Osteocyte (in vitro differentiated cells): ENCODE results near the gene SEBOX. TPM values are rescaled to one million over a fixed set of nuclear protein-coding genes. Genes with fewer than 3 reads are reported as not detected.

Experiments used
- DNase-seq: peaks from one replicate; pipeline ENCODE4 v3.0.0; 2021; ENCODE audit warnings: mixed read lengths; ENCODE audit not compliant: unreplicated experiment; ENCODE audit errors: extremely low spot score
- H3K27ac Mint-ChIP-seq: one replicate; pipeline ENCODE4 v1.8.0; 2021; ENCODE audit warnings: mild to moderate bottlenecking, mixed read lengths; ENCODE audit not compliant: unreplicated experiment
- H3K27me3 Mint-ChIP-seq: one replicate; pipeline ENCODE4 v1.8.0; 2021; ENCODE audit warnings: mixed read lengths; ENCODE audit not compliant: unreplicated experiment
- H3K36me3 Mint-ChIP-seq: one replicate; pipeline ENCODE4 v1.8.0; 2021; ENCODE audit warnings: mixed read lengths; ENCODE audit not compliant: unreplicated experiment
- H3K4me1 Mint-ChIP-seq: one replicate; pipeline ENCODE4 v1.8.0; 2021; ENCODE audit warnings: mixed read lengths; ENCODE audit not compliant: unreplicated experiment
- H3K4me3 Mint-ChIP-seq: one replicate; pipeline ENCODE4 v1.8.0; 2021; ENCODE audit warnings: mild to moderate bottlenecking, moderate library complexity, mixed read lengths; ENCODE audit not compliant: unreplicated experiment
- H3K9me3 Mint-ChIP-seq: one replicate; pipeline ENCODE4 v1.8.0; 2021; ENCODE audit warnings: mixed read lengths; ENCODE audit not compliant: unreplicated experiment
- total RNA-seq: library from RNA; stranded (reverse); gene quantifications from 2 replicates; pipeline ENCODE4 v1.2.1, GENCODE V29; 2021
- TF ChIP-seq, protein P1 (sequence below): fragments of 200-600 bp; sonication (generic); IDR thresholded peaks from 2 replicates; pipeline ENCODE4 v1.5.0; 2021; ENCODE audit warnings: antibody characterized with exemption, mild to moderate bottlenecking, moderate library complexity

SEBOX gene
- total RNA-seq, 1 donor from 2014 or later, result not detected

DNA sequence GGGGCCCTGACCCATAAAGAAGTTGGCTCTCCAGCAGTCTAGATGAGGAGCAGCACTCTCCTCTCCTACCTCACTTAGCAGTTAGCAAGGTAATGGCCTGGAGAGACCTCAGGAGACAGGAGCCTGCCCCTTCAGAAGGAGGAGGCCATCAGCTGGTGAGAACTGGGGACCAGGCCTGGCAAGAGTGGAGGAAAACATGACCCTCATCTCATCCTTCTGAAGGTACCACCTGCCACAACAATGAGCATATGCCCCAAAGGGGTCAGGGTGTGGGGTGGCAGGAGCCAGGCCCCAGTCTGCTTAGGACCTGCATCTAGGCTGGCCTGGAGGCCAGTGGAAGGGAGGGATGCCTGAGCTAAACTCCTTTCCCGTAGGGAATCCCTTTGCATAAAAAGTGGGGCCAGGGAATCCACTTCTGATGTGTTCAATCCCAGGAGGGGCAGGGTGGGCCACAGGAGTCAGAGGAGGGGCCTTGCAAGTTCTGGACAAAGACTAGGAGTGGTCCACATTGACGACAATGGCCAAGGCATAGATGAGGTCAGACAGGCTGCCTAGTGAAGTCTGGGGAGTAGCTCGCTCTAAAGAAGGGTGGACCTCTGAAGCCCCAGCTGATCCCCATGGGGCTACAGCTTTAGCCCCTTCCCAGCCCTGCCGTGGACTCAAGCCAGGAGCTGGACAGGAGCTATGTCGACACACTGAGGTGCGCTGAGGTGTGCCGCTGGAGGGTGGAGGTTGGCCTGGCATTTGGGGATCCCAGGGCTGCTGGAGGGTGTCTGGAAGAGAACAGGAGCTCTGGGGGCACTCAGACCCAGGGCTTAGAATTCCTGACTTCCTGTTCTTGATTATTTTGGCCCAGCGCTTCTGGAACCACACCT lies 986 bp downstream of the SEBOX start:
- TF ChIP-seq, protein P1, sequence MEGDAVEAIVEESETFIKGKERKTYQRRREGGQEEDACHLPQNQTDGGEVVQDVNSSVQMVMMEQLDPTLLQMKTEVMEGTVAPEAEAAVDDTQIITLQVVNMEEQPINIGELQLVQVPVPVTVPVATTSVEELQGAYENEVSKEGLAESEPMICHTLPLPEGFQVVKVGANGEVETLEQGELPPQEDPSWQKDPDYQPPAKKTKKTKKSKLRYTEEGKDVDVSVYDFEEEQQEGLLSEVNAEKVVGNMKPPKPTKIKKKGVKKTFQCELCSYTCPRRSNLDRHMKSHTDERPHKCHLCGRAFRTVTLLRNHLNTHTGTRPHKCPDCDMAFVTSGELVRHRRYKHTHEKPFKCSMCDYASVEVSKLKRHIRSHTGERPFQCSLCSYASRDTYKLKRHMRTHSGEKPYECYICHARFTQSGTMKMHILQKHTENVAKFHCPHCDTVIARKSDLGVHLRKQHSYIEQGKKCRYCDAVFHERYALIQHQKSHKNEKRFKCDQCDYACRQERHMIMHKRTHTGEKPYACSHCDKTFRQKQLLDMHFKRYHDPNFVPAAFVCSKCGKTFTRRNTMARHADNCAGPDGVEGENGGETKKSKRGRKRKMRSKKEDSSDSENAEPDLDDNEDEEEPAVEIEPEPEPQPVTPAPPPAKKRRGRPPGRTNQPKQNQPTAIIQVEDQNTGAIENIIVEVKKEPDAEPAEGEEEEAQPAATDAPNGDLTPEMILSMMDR, result no peak
- no peak overlapping the region for H3K4me3 Mint-ChIP-seq
- DNase-seq, result no peak
- no peaks in the 10 kb centered on the region for H3K27me3 Mint-ChIP-seq
- H3K4me1 Mint-ChIP-seq, result no peaks in the 10 kb centered on the region
- H3K36me3 Mint-ChIP-seq, result peaks cover 12% of the 10 kb centered on the region
- no peak overlapping the region for H3K27ac Mint-ChIP-seq
- no peaks in the 10 kb centered on the region for H3K9me3 Mint-ChIP-seq

DNA sequence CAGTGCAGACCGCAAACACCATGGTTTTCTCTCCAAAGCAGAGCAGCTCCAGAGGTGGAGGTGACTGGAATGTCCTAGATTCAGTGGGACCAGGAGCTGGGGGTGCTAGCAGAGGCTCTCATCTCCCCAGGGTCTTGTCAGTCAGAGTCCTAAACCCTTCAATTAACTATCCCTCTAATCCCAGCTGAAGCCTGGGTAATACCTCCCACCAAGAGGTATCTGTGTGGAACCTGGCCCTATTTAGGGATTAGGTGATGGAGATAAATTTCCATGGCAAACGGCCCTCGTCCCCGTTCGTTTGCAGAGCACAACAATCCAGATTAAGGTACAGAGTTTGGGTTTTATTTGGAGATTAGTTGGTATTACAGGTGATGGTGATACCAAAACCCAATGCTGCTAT lies 1.8 kb downstream of the SEBOX start:
- H3K4me3 Mint-ChIP-seq, result no peak overlapping the region
- H3K36me3 Mint-ChIP-seq, result peaks cover 12% of the 10 kb centered on the region
- H3K27ac Mint-ChIP-seq, result no peak overlapping the region
- H3K27me3 Mint-ChIP-seq, result no peaks in the 10 kb centered on the region
- TF ChIP-seq, protein P1, result no peak
- H3K4me1 Mint-ChIP-seq, result peaks cover 3% of the 10 kb centered on the region
- no peak for DNase-seq
- no peaks in the 10 kb centered on the region for H3K9me3 Mint-ChIP-seq

DNA sequence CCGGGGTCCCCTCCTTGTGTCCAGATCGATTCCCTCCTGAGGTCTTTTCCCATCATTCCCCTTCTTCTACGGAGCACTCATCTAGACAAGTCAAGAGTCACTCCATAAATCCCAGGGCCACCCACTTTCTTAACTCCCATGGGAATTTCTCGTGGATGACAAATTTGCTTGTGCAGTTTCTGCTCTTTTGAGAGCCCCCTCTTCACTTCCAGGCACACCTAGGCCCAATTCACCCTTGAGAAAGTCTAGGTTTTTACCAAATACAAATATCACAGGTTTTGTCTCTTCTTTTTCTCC lies 7.2 kb downstream of the SEBOX start:
- peak overlapping the region; percentile 88 for H3K27ac Mint-ChIP-seq
- H3K36me3 Mint-ChIP-seq, result peaks cover 28% of the 10 kb centered on the region
- TF ChIP-seq, protein P1, result no peak
- peaks cover 23% of the 10 kb centered on the region for H3K4me1 Mint-ChIP-seq
- no peaks in the 10 kb centered on the region for H3K9me3 Mint-ChIP-seq
- H3K4me3 Mint-ChIP-seq, result peak overlapping the region; percentile 95
- no peak for DNase-seq
- H3K27me3 Mint-ChIP-seq, result no peaks in the 10 kb centered on the region

DNA sequence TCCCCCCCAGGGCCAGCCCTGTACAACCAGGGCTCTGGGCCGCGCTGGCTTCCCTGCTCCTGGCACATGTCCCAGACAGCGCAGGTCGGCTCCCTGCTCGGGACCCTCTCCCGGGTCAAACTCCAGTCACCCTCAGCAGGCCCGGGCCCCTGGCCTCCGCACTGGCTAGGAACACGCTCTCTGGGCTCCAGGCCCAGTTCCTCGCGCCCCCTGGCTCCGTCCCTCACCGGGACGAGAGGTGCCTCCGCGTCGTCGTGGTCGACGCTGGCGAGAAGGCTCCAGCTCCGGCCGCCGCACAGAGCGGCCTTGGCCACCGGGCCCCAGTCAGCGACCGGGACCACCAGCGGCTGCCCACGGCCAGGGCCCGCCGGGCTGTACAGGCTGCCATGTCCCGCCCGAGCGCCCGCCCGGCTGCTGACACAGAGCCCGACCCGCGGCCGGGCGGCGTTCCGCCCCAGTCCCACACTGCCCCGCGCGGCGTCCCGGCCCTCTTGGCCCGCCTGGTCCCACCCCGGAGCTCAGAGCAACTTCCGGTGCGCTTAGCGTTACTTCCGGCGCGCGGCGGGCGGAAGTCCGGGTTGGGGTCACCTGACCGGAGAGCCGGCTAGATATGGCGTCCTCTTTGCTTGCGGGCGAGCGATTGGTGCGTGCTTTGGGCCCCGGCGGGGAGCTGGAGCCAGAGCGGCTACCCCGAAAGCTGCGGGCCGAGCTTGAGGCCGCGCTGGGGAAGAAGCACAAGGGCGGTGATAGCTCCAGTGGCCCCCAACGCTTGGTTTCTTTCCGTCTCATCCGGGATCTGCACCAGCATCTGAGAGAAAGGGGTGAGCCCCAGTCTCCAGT lies 7.7 kb downstream of the SEBOX start, which contains the start of gene POLDIP2:
TSS of gene POLDIP2 (minus strand) at position 467 of the 840 bp plus-strand sequence. CDS start at position 388, 79 bp downstream.
- Mint-ChIP-seq H3K4me3 (peak within 1 kb of the TSS; percentile 95), H3K9me3 (no peaks in the 10 kb centered on the region), H3K27ac (peak within 1 kb of the TSS; percentile 90), H3K27me3 (no peaks in the 10 kb centered on the region), H3K36me3 (peaks cover 28% of the 10 kb centered on the region), H3K4me1 (peaks cover 23% of the 10 kb centered on the region)
- TF ChIP-seq, protein P1, result peak; percentile 18
- DNase-seq, result peak; percentile 98

DNA sequence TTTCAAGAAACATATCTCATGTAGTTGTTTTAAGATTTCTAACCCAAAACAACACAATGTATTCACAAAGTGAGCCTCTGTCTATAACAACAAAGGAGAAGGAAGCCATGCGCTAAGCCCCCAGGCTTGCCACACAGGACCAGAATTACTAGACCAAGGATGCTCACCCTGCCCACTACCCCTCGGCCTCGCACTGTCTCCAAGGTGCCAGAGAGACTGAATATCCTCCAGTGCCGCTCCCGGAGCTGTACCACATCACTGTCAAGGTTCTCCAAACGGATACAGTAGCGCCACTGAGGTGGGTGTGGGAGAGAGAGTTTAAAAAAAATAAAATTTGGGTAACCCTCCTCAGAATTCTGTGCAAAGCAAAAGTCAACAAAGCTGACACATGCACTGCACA lies 14.7 kb downstream of the SEBOX start:
- Mint-ChIP-seq H3K9me3 (no peaks in the 10 kb centered on the region), H3K4me3 (no peak overlapping the region), H3K27me3 (no peaks in the 10 kb centered on the region), H3K36me3 (peaks cover 51% of the 10 kb centered on the region), H3K4me1 (peaks cover 21% of the 10 kb centered on the region), H3K27ac (no peak overlapping the region)
- no peak for DNase-seq
- TF ChIP-seq, protein P1, result no peak
